T-helper 9 cell (primary cell): ENCODE measurements around the gene KRTAP10-10.
"Not testable (repeated sequence)": the region's sequence is repeated elsewhere in the genome, so short reads cannot be mapped to it uniquely, and the experiment has no call there.

ENCODE experiments used
- DNase-seq: peaks from one replicate; pipeline ENCODE4 v3.0.0-alpha.2; 2020

KRTAP10-10 gene

GRCh38 chr21:44653656-44654575, 16.8 kb downstream of the KRTAP10-10 start:
- peak; percentile 62 for DNase-seq

- DNase-seq, result no peak
Observed at GRCh38 chr21:44654576-44655175, 17.5 kb downstream of the KRTAP10-10 start, which contains the start of gene KRTAP12-4. Gene KRTAP12-4 (minus strand): TSS chr21:44654659. CDS start chr21:44654614, 45 bp downstream.

- no peak for DNase-seq
Observed at GRCh38 chr21:44656868-44657267, 19.7 kb downstream of the KRTAP10-10 start.

- DNase-seq, result peak; percentile 54
Observed at GRCh38 chr21:44657635-44658540, 20.7 kb downstream of the KRTAP10-10 start, which contains the start of gene KRTAP12-3. Gene KRTAP12-3 (plus strand): TSS chr21:44657932. CDS start chr21:44657980, 48 bp downstream.

- no peak for DNase-seq
Observed at GRCh38 chr21:44658541-44658910, 21.4 kb downstream of the KRTAP10-10 start.

- DNase-seq, result no peak
Observed at GRCh38 chr21:44658913-44659595, 21.9 kb downstream of the KRTAP10-10 start.

GRCh38 chr21:44661567-44661966, 24.4 kb downstream of the KRTAP10-10 start:
- not testable (repeated sequence) for DNase-seq

GRCh38 chr21:44664691-44665090, 27.5 kb downstream of the KRTAP10-10 start:
- DNase-seq, result no peak

GRCh38 chr21:44666401-44667320, 29.5 kb downstream of the KRTAP10-10 start, which contains the start of gene KRTAP12-2:
Gene KRTAP12-2 (minus strand): TSS chr21:44666927. CDS start chr21:44666886, 41 bp downstream.
- no peak for DNase-seq

GRCh38 chr21:44667612-44668011, 30.5 kb downstream of the KRTAP10-10 start:
- no peak for DNase-seq

- no peak for DNase-seq
Observed at GRCh38 chr21:44670642-44671432, 33.7 kb downstream of the KRTAP10-10 start.

- no peak for DNase-seq
Observed at GRCh38 chr21:44671911-44672310, 34.8 kb downstream of the KRTAP10-10 start.

- DNase-seq, result no peak
Observed at GRCh38 chr21:44677881-44678280, 40.7 kb downstream of the KRTAP10-10 start.

GRCh38 chr21:44681152-44681551, 44.0 kb downstream of the KRTAP10-10 start:
- DNase-seq, result no peak

GRCh38 chr21:44681861-44682579, 44.9 kb downstream of the KRTAP10-10 start, which contains the start of gene KRTAP12-1:
Gene KRTAP12-1 (minus strand): TSS chr21:44682163. CDS start chr21:44682123, 40 bp downstream.
- no peak for DNase-seq

GRCh38 chr21:44682580-44683151, 45.5 kb downstream of the KRTAP10-10 start:
- no peak for DNase-seq

- no peak for DNase-seq
Observed at GRCh38 chr21:44684077-44684476, 46.9 kb downstream of the KRTAP10-10 start.

GRCh38 chr21:44684483-44684882, 47.3 kb downstream of the KRTAP10-10 start:
- no peak for DNase-seq

- DNase-seq, result not testable (repeated sequence)
Observed at GRCh38 chr21:44685050-44685449, 47.9 kb downstream of the KRTAP10-10 start.
